ENCODE data around the gene SACM1L. TPM values are rescaled to one million over a fixed set of nuclear protein-coding genes. Genes with fewer than 3 reads are reported as not detected.
A peak's percentile ranks its signal among the peaks of the same experiment; 100 is the strongest.
"Not testable (repeated sequence)": the region's sequence is repeated elsewhere in the genome, so short reads cannot be mapped to it uniquely, and the experiment has no call there.

The SACM1L gene
- total RNA-seq, 1 donor from 2014 or later = 46.8 TPM

GRCh38 chr3:45691842-45692241 lies 2.6 kb downstream of the SACM1L start:
- Mint-ChIP-seq H3K27ac (ENCODE audit: unreplicated experiment) (no peak overlapping the region), H3K9me3 (ENCODE audit: unreplicated experiment) (no peaks in the 10 kb centered on the region), H3K27me3 (ENCODE audit: unreplicated experiment) (peaks cover 11% of the 10 kb centered on the region), H3K4me1 (ENCODE audit: unreplicated experiment) (peaks cover 39% of the 10 kb centered on the region), H3K36me3 (ENCODE audit: low read depth, unreplicated experiment) (peaks cover 4% of the 10 kb centered on the region), H3K4me3 (ENCODE audit: unreplicated experiment) (no peak overlapping the region)
- TF ChIP-seq CTCF (IDR thresholded peaks at IDR 0.05; ENCODE audit: unreplicated experiment) = no peak
- no peak for DNase-seq (ENCODE audit: low spot score)

- H3K36me3 Mint-ChIP-seq (ENCODE audit: low read depth, unreplicated experiment) = peaks cover 4% of the 10 kb centered on the region
- H3K27ac Mint-ChIP-seq (ENCODE audit: unreplicated experiment) = no peak overlapping the region
- H3K4me3 Mint-ChIP-seq (ENCODE audit: unreplicated experiment) = no peak overlapping the region
- H3K4me1 Mint-ChIP-seq (ENCODE audit: unreplicated experiment) = peaks cover 39% of the 10 kb centered on the region
- peaks cover 11% of the 10 kb centered on the region for H3K27me3 Mint-ChIP-seq (ENCODE audit: unreplicated experiment)
- TF ChIP-seq CTCF (IDR thresholded peaks at IDR 0.05; ENCODE audit: unreplicated experiment) = no peak
- no peak for DNase-seq (ENCODE audit: low spot score)
- no peaks in the 10 kb centered on the region for H3K9me3 Mint-ChIP-seq (ENCODE audit: unreplicated experiment)
Observed at GRCh38 chr3:45692866-45693265, 3.7 kb downstream of the SACM1L start.

GRCh38 chr3:45693941-45694521 lies 4.8 kb downstream of the SACM1L start:
- Mint-ChIP-seq H3K27me3 (ENCODE audit: unreplicated experiment) (peaks cover 6% of the 10 kb centered on the region), H3K27ac (ENCODE audit: unreplicated experiment) (peak overlapping the region; percentile 32), H3K4me1 (ENCODE audit: unreplicated experiment) (peaks cover 37% of the 10 kb centered on the region), H3K36me3 (ENCODE audit: low read depth, unreplicated experiment) (peaks cover 1% of the 10 kb centered on the region), H3K4me3 (ENCODE audit: unreplicated experiment) (no peak overlapping the region), H3K9me3 (ENCODE audit: unreplicated experiment) (no peaks in the 10 kb centered on the region)
- DNase-seq (ENCODE audit: low spot score) = no peak
- peak; percentile 16 for TF ChIP-seq CTCF (IDR thresholded peaks at IDR 0.05; ENCODE audit: unreplicated experiment)

GRCh38 chr3:45695166-45695565 lies 6.0 kb downstream of the SACM1L start:
- H3K4me1 Mint-ChIP-seq (ENCODE audit: unreplicated experiment) = peaks cover 36% of the 10 kb centered on the region
- H3K4me3 Mint-ChIP-seq (ENCODE audit: unreplicated experiment); H3K27ac Mint-ChIP-seq (ENCODE audit: unreplicated experiment); H3K9me3 Mint-ChIP-seq (ENCODE audit: unreplicated experiment); DNase-seq (ENCODE audit: low spot score); H3K36me3 Mint-ChIP-seq (ENCODE audit: low read depth, unreplicated experiment); H3K27me3 Mint-ChIP-seq (ENCODE audit: unreplicated experiment): not testable (repeated sequence)

GRCh38 chr3:45700570-45701073 lies 11.4 kb downstream of the SACM1L start:
- no peaks in the 10 kb centered on the region for H3K4me1 Mint-ChIP-seq (ENCODE audit: unreplicated experiment)
- no peaks in the 10 kb centered on the region for H3K9me3 Mint-ChIP-seq (ENCODE audit: unreplicated experiment)
- no peak overlapping the region for H3K4me3 Mint-ChIP-seq (ENCODE audit: unreplicated experiment)
- no peak for TF ChIP-seq CTCF (IDR thresholded peaks at IDR 0.05; ENCODE audit: unreplicated experiment)
- H3K27ac Mint-ChIP-seq (ENCODE audit: unreplicated experiment) = no peak overlapping the region
- H3K36me3 Mint-ChIP-seq (ENCODE audit: low read depth, unreplicated experiment) = peaks cover under 1% of the 10 kb centered on the region
- DNase-seq (ENCODE audit: low spot score) = no peak
- no peaks in the 10 kb centered on the region for H3K27me3 Mint-ChIP-seq (ENCODE audit: unreplicated experiment)
